ENCODE results near the gene PTPN23. TPM values are rescaled to one million over a fixed set of nuclear protein-coding genes. Genes with fewer than 3 reads are reported as not detected.

PTPN23 gene
- total RNA-seq, 1 donor from 2014 or later, result 40.3 TPM

DNA sequence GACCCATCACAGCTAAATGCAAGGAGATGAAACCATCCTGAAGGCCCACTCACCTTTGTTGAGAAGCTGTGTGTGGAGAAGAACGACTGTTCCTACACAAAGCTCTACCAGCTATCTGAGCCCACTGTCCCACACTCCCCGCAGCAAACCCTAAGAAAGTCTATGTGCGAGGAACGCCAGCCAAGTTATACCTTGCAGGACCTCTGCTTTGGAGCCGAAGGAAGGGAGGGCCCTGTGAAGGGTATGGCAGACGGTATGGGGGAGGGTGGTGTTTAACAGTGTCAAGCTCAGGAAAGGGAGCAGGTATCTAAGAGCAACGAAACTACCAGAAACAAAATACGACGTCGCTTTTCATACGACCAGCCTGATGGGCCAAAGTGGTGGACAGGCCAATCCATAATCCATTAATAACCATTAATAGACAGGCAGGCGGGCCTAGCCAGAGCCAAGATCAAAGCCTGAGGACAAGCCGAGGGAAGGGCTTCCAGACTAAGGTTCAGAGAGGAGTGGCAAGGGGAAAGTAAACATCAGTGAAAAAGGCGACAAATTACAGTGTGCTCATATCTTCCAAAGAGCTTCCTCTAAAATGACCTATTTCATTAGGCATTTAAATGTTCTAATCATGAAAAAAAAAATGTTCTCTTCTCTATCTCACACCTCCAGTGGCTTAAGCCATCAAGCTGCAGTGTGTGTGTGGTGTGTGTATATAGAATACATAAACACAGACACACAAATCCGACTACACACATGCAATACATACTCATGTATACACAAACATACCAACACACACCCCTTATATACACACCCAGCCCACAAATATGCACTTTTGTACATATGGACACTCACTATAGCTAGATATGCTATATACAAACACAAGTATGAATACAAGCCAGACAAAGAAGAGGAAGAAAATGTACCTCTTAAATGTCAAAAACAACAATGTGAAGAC lies 43.9 kb downstream of the PTPN23 start:
- H3K36me3 ChIP-seq (ENCODE audit: insufficient read depth, low read length), result no peaks in the 10 kb centered on the region
- H3K4me2 ChIP-seq (ENCODE audit: low read length), result no peak overlapping the region
- no peak for FAIRE-seq
- Mint-ChIP-seq H3K4me3 (ENCODE audit: unreplicated experiment) (no peak overlapping the region), H3K9me3 (ENCODE audit: unreplicated experiment) (no peaks in the 10 kb centered on the region), H3K36me3 (ENCODE audit: low read depth, unreplicated experiment) (peaks cover 21% of the 10 kb centered on the region), H3K27ac (ENCODE audit: unreplicated experiment) (no peak overlapping the region), H3K4me1 (ENCODE audit: low read depth, unreplicated experiment) (peaks cover 4% of the 10 kb centered on the region), H3K27me3 (ENCODE audit: low read depth, unreplicated experiment) (no peaks in the 10 kb centered on the region)
- DNase-seq (ENCODE audit: low read depth), result no peak
- no peak overlapping the region for H3K4me3 ChIP-seq (ENCODE audit: insufficient read depth, low read depth, low read length)
- TF ChIP-seq, protein P1, sequence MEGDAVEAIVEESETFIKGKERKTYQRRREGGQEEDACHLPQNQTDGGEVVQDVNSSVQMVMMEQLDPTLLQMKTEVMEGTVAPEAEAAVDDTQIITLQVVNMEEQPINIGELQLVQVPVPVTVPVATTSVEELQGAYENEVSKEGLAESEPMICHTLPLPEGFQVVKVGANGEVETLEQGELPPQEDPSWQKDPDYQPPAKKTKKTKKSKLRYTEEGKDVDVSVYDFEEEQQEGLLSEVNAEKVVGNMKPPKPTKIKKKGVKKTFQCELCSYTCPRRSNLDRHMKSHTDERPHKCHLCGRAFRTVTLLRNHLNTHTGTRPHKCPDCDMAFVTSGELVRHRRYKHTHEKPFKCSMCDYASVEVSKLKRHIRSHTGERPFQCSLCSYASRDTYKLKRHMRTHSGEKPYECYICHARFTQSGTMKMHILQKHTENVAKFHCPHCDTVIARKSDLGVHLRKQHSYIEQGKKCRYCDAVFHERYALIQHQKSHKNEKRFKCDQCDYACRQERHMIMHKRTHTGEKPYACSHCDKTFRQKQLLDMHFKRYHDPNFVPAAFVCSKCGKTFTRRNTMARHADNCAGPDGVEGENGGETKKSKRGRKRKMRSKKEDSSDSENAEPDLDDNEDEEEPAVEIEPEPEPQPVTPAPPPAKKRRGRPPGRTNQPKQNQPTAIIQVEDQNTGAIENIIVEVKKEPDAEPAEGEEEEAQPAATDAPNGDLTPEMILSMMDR (IDR thresholded peaks at IDR 0.05; ENCODE audit: insufficient read depth, low read depth, low read length), result no peak
- no peak for TF ChIP-seq EZH2 (IDR thresholded peaks at IDR 0.05; ENCODE audit: insufficient read depth, low read length)
- no peak overlapping the region for H2AFZ ChIP-seq (ENCODE audit: low read depth, low read length)
- peaks cover 2% of the 10 kb centered on the region for H3K79me2 ChIP-seq (ENCODE audit: insufficient read depth, low read length)
- no peaks in the 10 kb centered on the region for H3K27me3 ChIP-seq (ENCODE audit: insufficient read depth, low read length)
- H4K20me1 ChIP-seq (ENCODE audit: insufficient read depth, low read length), result peaks cover 3% of the 10 kb centered on the region
- H3K27ac ChIP-seq (ENCODE audit: low read depth, low read length), result no peak overlapping the region
- no peak overlapping the region for H3K9ac ChIP-seq (ENCODE audit: low read length)
- H3K9me3 ChIP-seq (ENCODE audit: insufficient read depth, low read depth, low read length), result no peaks in the 10 kb centered on the region
- H3K4me1 ChIP-seq (ENCODE audit: insufficient read depth, low read length), result peaks cover 7% of the 10 kb centered on the region

DNA sequence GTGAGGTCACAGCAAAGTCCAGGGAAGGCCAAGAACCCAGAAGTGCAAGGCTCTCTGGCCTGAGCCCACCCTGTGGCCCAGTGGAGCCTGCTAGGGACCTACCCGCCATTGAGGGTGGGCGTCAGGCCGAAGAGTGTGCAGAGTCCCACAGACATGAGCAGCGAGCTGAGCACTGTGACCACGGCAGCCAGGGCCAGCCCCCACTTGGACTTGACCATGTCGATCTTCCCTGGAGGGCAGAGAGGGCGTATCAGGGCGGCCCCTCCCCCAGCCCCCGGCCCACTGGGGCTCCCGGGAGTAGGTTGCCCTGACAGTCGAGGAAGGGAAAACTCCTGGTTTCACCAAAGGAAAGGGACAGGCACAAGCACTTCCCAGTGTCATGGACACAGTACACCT lies 44.6 kb downstream of the PTPN23 start:
- H3K4me2 ChIP-seq (ENCODE audit: low read length), result no peak overlapping the region
- DNase-seq (ENCODE audit: low read depth) (no peak), FAIRE-seq (no peak)
- no peak overlapping the region for H3K4me3 ChIP-seq (ENCODE audit: insufficient read depth, low read depth, low read length)
- H3K36me3 Mint-ChIP-seq (ENCODE audit: low read depth, unreplicated experiment), result peaks cover 24% of the 10 kb centered on the region
- no peak overlapping the region for H2AFZ ChIP-seq (ENCODE audit: low read depth, low read length)
- H3K27ac Mint-ChIP-seq (ENCODE audit: unreplicated experiment), result no peak overlapping the region
- no peaks in the 10 kb centered on the region for H3K9me3 ChIP-seq (ENCODE audit: insufficient read depth, low read depth, low read length)
- no peaks in the 10 kb centered on the region for H3K36me3 ChIP-seq (ENCODE audit: insufficient read depth, low read length)
- peaks cover 7% of the 10 kb centered on the region for H3K4me1 ChIP-seq (ENCODE audit: insufficient read depth, low read length)
- no peak overlapping the region for H3K9ac ChIP-seq (ENCODE audit: low read length)
- TF ChIP-seq EZH2 (IDR thresholded peaks at IDR 0.05; ENCODE audit: insufficient read depth, low read length), result no peak
- TF ChIP-seq, protein P1 (IDR thresholded peaks at IDR 0.05; ENCODE audit: insufficient read depth, low read depth, low read length), result no peak
- H3K27ac ChIP-seq (ENCODE audit: low read depth, low read length), result no peak overlapping the region
- peaks cover 3% of the 10 kb centered on the region for H4K20me1 ChIP-seq (ENCODE audit: insufficient read depth, low read length)
- H3K9me3 Mint-ChIP-seq (ENCODE audit: unreplicated experiment), result no peaks in the 10 kb centered on the region
- peaks cover 2% of the 10 kb centered on the region for H3K79me2 ChIP-seq (ENCODE audit: insufficient read depth, low read length)
- no peaks in the 10 kb centered on the region for H3K27me3 ChIP-seq (ENCODE audit: insufficient read depth, low read length)
- no peaks in the 10 kb centered on the region for H3K27me3 Mint-ChIP-seq (ENCODE audit: low read depth, unreplicated experiment)
- peaks cover 4% of the 10 kb centered on the region for H3K4me1 Mint-ChIP-seq (ENCODE audit: low read depth, unreplicated experiment)
- no peak overlapping the region for H3K4me3 Mint-ChIP-seq (ENCODE audit: unreplicated experiment)

DNA sequence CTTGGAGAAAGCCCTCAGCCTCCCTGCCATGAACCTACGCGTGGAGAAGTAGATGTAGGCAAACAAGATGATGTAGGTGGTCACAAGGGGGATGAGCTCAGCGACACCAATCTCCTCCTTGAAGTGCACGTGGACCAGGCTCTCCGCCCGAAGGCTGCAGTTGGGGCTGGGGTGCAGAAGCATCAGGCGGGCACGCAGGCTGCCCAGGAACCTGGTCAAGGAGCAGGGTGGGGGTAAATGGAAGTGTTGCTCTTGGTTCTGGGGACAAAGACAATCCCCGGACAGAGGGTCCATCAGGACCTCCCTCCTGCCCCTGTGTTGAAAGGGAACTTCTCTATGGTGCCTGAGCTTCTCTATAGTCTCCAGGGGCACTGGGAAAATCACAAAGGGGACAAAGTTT lies 45.1 kb downstream of the PTPN23 start:
- Mint-ChIP-seq H3K27ac (ENCODE audit: unreplicated experiment) (no peak overlapping the region), H3K27me3 (ENCODE audit: low read depth, unreplicated experiment) (no peaks in the 10 kb centered on the region), H3K9me3 (ENCODE audit: unreplicated experiment) (no peaks in the 10 kb centered on the region), H3K36me3 (ENCODE audit: low read depth, unreplicated experiment) (peaks cover 27% of the 10 kb centered on the region), H3K4me3 (ENCODE audit: unreplicated experiment) (no peak overlapping the region), H3K4me1 (ENCODE audit: low read depth, unreplicated experiment) (peaks cover 4% of the 10 kb centered on the region)
- no peak overlapping the region for H3K4me2 ChIP-seq (ENCODE audit: low read length)
- peaks cover 2% of the 10 kb centered on the region for H3K79me2 ChIP-seq (ENCODE audit: insufficient read depth, low read length)
- H3K4me3 ChIP-seq (ENCODE audit: insufficient read depth, low read depth, low read length), result no peak overlapping the region
- H3K27ac ChIP-seq (ENCODE audit: low read depth, low read length), result no peak overlapping the region
- no peaks in the 10 kb centered on the region for H4K20me1 ChIP-seq (ENCODE audit: insufficient read depth, low read length)
- no peaks in the 10 kb centered on the region for H3K27me3 ChIP-seq (ENCODE audit: insufficient read depth, low read length)
- H3K4me1 ChIP-seq (ENCODE audit: insufficient read depth, low read length), result peaks cover 4% of the 10 kb centered on the region
- no peaks in the 10 kb centered on the region for H3K36me3 ChIP-seq (ENCODE audit: insufficient read depth, low read length)
- H3K9me3 ChIP-seq (ENCODE audit: insufficient read depth, low read depth, low read length), result no peaks in the 10 kb centered on the region
- H3K9ac ChIP-seq (ENCODE audit: low read length), result no peak overlapping the region
- H2AFZ ChIP-seq (ENCODE audit: low read depth, low read length), result no peak overlapping the region
- TF ChIP-seq EZH2 (IDR thresholded peaks at IDR 0.05; ENCODE audit: insufficient read depth, low read length), result no peak
- DNase-seq (ENCODE audit: low read depth), result no peak
- no peak for FAIRE-seq

All from astrocyte (in vitro differentiated cells and primary cell).